ENCODE data around the gene KRTAP5-6. TPM values are rescaled to one million over a fixed set of nuclear protein-coding genes. Genes with fewer than 3 reads are reported as not detected.
A peak's percentile ranks its signal among the peaks of the same experiment; 100 is the strongest.

Gene KRTAP5-6
- total RNA-seq, 6 experiments from 2014 or later, result not detected

- TF ChIP-seq CTCF (IDR thresholded peaks at IDR 0.05), result no peak
- H3K27me3 Mint-ChIP-seq (ENCODE audit: insufficient read depth), result peaks cover 31% of the 10 kb centered on the region
- H3K27ac Mint-ChIP-seq, result no peak overlapping the region
- peaks cover 10% of the 10 kb centered on the region; the same call in 1 of the 2 replicates for H3K9me3 Mint-ChIP-seq
- H3K36me3 Mint-ChIP-seq (ENCODE audit: low read depth), result peaks cover 8% of the 10 kb centered on the region; the same call in 1 of the 2 replicates
- H3K4me3 Mint-ChIP-seq, result no peak overlapping the region
- H3K4me1 Mint-ChIP-seq (ENCODE audit: low read depth), result peaks cover 8% of the 10 kb centered on the region; the same call in 1 of the 2 replicates
- DNase-seq, result no peak
Measured at GRCh38 chr11:1701091-1701807, 4.3 kb downstream of the KRTAP5-6 start.

- TF ChIP-seq CTCF (IDR thresholded peaks at IDR 0.05), result no peak
- H3K4me1 Mint-ChIP-seq (ENCODE audit: low read depth), result peaks cover 8% of the 10 kb centered on the region; the same call in 1 of the 2 replicates
- no peak for DNase-seq
- peaks cover 27% of the 10 kb centered on the region for H3K27me3 Mint-ChIP-seq (ENCODE audit: insufficient read depth)
- no peak overlapping the region for H3K27ac Mint-ChIP-seq
- H3K36me3 Mint-ChIP-seq (ENCODE audit: low read depth), result peaks cover 8% of the 10 kb centered on the region; the same call in 1 of the 2 replicates
- H3K9me3 Mint-ChIP-seq, result peaks cover 10% of the 10 kb centered on the region; the same call in 1 of the 2 replicates
- no peak overlapping the region for H3K4me3 Mint-ChIP-seq
Measured at GRCh38 chr11:1702506-1702905, 5.5 kb downstream of the KRTAP5-6 start.

- peaks cover 8% of the 10 kb centered on the region; the same call in 1 of the 2 replicates for H3K4me1 Mint-ChIP-seq (ENCODE audit: low read depth)
- peaks cover 8% of the 10 kb centered on the region; the same call in 1 of the 2 replicates for H3K36me3 Mint-ChIP-seq (ENCODE audit: low read depth)
- no peak overlapping the region for H3K27ac Mint-ChIP-seq
- no peak for DNase-seq
- H3K4me3 Mint-ChIP-seq, result no peak overlapping the region
- peaks cover 9% of the 10 kb centered on the region; the same call in 1 of the 2 replicates for H3K9me3 Mint-ChIP-seq
- peaks cover 24% of the 10 kb centered on the region for H3K27me3 Mint-ChIP-seq (ENCODE audit: insufficient read depth)
- no peak for TF ChIP-seq CTCF (IDR thresholded peaks at IDR 0.05)
Measured at GRCh38 chr11:1703146-1703545, 6.2 kb downstream of the KRTAP5-6 start.

GRCh38 chr11:1705126-1706052 lies 8.4 kb downstream of the KRTAP5-6 start:
- no peak for TF ChIP-seq CTCF (IDR thresholded peaks at IDR 0.05)
- Mint-ChIP-seq H3K4me3 (peak overlapping the region; percentile 21), H3K27ac (no peak overlapping the region), H3K4me1 (ENCODE audit: low read depth) (peaks cover 8% of the 10 kb centered on the region; the same call in 1 of the 2 replicates), H3K27me3 (ENCODE audit: insufficient read depth) (peaks cover 40% of the 10 kb centered on the region), H3K9me3 (peaks cover 4% of the 10 kb centered on the region; the same call in 1 of the 2 replicates), H3K36me3 (ENCODE audit: low read depth) (peaks cover 8% of the 10 kb centered on the region; the same call in 1 of the 2 replicates)
- no peak for DNase-seq

GRCh38 chr11:1706634-1707400 lies 9.8 kb downstream of the KRTAP5-6 start:
- H3K36me3 Mint-ChIP-seq (ENCODE audit: low read depth), result peaks cover 2% of the 10 kb centered on the region; the same call in 1 of the 2 replicates
- peak; percentile 59 for TF ChIP-seq CTCF (IDR thresholded peaks at IDR 0.05)
- H3K27me3 Mint-ChIP-seq (ENCODE audit: insufficient read depth), result peaks cover 45% of the 10 kb centered on the region
- no peak overlapping the region for H3K4me3 Mint-ChIP-seq
- no peak overlapping the region for H3K27ac Mint-ChIP-seq
- H3K9me3 Mint-ChIP-seq, result no peaks in the 10 kb centered on the region
- peaks cover 8% of the 10 kb centered on the region; the same call in 1 of the 2 replicates for H3K4me1 Mint-ChIP-seq (ENCODE audit: low read depth)
- no peak for DNase-seq

Data from HFFc6 (cell line).